GM20000 (cell line): Measurements from ENCODE around the gene TTLL9.
"Not testable (repeated sequence)": the region's sequence is repeated elsewhere in the genome, so short reads cannot be mapped to it uniquely, and the experiment has no call there.

Source experiments
- DNase-seq: peaks from one replicate; pipeline ENCODE4 v3.0.0; 2012; ENCODE audit warnings: low spot score
- TF ChIP-seq, protein P1 (sequence below): IDR thresholded peaks from 2 replicates; pipeline ENCODE4 v1.5.1; 2012; ENCODE audit warnings: mild to moderate bottlenecking, control low read depth; ENCODE audit errors: extremely low read depth, missing control alignments

The TTLL9 gene

DNA sequence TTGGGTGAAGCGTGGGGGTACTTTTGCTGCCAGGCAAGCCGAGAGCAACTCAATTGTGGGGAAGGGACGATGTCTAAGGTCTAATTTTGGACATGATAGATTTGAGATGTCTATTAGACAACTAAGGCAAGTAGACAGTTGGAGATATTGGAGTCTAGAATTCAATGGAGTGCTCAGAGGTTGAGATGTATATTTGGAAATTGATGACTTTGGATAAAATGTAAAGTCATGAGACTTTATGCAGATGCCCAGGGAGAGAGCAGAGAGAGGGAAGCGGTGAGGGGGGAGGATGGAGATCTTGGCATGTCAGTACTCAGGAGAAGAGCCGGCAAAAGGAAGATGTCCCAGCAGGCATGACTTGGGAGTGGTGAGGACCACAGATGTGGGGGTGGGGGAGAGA, 44.4 kb upstream of the TTLL9 start:
- TF ChIP-seq, protein P1, sequence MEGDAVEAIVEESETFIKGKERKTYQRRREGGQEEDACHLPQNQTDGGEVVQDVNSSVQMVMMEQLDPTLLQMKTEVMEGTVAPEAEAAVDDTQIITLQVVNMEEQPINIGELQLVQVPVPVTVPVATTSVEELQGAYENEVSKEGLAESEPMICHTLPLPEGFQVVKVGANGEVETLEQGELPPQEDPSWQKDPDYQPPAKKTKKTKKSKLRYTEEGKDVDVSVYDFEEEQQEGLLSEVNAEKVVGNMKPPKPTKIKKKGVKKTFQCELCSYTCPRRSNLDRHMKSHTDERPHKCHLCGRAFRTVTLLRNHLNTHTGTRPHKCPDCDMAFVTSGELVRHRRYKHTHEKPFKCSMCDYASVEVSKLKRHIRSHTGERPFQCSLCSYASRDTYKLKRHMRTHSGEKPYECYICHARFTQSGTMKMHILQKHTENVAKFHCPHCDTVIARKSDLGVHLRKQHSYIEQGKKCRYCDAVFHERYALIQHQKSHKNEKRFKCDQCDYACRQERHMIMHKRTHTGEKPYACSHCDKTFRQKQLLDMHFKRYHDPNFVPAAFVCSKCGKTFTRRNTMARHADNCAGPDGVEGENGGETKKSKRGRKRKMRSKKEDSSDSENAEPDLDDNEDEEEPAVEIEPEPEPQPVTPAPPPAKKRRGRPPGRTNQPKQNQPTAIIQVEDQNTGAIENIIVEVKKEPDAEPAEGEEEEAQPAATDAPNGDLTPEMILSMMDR = no peak
- no peak for DNase-seq

- TF ChIP-seq, protein P1 = no peak
- no peak for DNase-seq
These were observed 43.4 kb upstream of the TTLL9 start for GRCh38 chr20:31827059-31827458.

GRCh38 chr20:31828016-31828415, 42.4 kb upstream of the TTLL9 start:
- DNase-seq = not testable (repeated sequence)

DNA sequence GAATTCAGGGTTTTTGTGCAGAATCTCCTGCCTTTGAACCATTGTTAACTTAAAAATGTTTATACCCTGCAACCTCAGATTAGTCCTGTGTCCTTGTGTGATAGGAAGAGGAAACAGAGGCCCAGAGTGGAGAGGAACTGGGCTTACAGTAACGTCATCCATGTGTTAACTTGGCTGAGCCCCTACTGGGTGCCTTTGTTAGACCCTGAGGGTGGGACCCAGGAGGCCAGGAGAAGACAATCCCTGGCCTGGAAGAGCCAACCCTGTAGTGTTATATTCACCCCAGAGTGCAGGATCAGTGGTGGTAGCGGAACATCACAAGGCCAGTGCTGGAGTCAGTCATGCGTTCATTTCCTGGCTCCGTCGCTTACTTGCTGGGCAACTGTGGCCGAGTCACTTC, 40.7 kb upstream of the TTLL9 start:
- no peak for DNase-seq
- TF ChIP-seq, protein P1 = no peak

DNA sequence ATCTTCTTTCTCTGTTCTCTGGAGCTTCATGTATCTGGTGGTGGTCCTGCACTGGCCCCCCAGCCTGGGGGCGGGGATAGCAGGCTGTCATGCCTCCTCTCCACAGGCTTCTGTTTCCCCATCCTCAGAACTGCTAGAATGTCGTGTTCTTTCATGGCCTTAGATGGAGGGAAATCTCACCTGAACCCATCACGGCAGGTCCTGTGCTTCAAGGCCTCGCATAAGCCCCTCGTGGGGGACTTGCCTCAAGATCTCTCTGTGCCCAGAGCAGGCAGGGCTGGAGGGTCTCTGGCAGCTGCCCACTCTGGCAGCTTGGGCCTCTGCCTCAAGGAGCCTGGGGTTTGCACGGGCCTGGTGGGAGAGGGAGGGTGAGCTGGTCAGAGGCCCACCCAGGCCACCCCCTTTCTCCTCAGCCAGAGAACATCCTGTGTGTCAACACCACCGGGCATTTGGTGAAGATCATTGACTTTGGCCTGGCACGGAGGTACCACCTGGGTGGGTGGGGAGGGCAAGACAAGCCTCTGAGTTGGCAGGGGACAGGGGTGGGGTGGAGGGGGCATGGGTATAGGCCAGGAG, 39.9 kb upstream of the TTLL9 start:
- DNase-seq = no peak
- TF ChIP-seq, protein P1 = no peak

DNA sequence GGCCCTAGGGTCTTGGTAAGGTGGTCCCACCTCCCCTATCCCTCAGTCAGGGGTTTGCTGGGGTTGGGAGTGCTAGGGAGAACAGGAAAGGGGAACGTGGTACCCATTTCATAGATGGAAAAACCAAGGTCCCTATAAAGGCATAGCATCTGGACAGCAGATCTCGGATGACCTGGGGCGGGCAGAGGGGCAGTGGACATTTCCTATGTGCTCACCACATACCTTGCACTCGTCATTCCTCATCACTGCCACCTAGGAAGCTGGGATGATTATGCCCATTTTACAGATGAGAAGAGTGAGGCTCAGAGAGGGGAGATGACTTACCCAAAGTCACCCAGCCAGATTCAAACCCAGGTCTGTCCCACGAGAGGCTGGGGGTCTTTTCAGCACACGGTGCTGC, 39.2 kb upstream of the TTLL9 start:
- DNase-seq = no peak
- TF ChIP-seq, protein P1 = no peak

DNA sequence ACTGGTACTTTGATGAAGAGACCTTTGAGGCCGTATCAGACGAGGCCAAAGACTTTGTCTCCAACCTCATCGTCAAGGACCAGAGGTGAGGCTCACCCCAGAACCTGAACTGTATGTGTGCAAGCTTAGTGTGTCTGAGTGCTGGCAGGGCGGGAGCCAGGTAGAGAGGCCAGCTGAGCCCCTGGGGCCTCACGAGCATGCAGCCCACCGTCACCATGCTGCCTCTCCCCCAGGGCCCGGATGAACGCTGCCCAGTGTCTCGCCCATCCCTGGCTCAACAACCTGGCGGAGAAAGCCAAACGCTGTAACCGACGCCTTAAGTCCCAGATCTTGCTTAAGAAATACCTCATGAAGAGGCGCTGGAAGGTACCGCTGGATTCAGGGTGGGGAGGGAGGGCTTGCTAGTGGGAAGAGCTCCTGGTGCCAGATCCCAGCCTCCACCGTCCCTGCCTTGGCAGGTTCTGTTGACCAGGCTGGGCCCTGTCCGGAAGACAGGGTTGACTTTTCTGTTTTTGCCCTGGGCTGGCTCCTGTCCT, 38.6 kb upstream of the TTLL9 start:
- TF ChIP-seq, protein P1 = no peak

More for the DNA sequence above, 38.6 kb upstream of the TTLL9 start:
- no peak for DNase-seq
